ENCODE data around the gene ZNF469.
A peak's percentile ranks its signal among the peaks of the same experiment; 100 is the strongest.

ZNF469 gene

DNA sequence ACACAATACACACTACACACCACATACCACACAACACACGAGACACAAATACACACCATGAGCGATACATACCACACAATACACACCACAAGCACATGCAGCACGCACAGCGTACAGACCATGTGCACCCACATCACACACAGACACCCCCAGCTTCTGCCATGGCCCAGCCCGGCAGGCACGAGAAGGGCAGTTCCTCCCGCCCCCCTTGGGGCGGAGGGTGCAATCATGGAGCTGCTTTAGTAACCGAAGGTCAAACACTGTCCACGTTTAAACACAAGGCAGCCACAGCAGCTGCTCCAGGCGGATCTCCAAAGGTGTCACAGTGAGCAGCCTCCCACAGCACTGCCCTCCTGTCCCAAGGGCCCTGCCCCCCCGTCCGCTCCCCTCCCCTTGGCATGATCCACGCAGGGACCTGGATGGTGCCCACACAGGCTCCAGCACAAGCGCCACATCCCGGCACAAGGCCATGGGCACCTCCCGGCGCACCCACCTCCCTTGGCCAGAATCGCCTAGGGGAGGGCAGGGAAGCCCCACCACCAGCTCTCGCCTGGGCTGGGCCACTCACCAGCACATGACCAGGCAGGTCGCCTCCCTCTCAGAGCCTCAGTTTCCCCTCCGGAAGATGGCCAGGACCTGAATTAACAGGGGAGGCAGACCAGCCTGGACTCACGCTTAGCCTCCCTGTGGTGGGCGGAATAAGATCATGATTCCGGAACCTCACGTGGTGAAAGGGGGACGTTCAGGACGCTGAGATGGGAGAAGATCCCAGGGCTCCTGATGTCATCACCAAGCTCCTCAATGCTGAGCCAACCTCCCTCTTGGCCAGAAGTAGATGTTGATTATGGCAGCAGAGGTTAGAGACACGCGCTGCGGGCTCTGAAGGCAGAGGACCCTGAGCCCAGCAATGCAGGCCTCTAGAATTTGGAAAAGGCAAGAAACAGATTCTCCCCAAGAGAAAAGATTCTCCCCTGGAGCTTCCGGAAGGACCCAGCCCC, 32.6 kb upstream of the ZNF469 start:
- Mint-ChIP-seq H3K4me1 (peaks cover 17% of the 10 kb centered on the region), H3K36me3 (ENCODE audit: low read depth) (no peaks in the 10 kb centered on the region), H3K9me3 (no peaks in the 10 kb centered on the region), H3K27me3 (ENCODE audit: low read depth, poor library complexity) (no peaks in the 10 kb centered on the region), H3K4me3 (no peak overlapping the region), H3K27ac (peak overlapping the region; percentile 87)
- no peak for DNase-seq
- TF ChIP-seq, protein P1, sequence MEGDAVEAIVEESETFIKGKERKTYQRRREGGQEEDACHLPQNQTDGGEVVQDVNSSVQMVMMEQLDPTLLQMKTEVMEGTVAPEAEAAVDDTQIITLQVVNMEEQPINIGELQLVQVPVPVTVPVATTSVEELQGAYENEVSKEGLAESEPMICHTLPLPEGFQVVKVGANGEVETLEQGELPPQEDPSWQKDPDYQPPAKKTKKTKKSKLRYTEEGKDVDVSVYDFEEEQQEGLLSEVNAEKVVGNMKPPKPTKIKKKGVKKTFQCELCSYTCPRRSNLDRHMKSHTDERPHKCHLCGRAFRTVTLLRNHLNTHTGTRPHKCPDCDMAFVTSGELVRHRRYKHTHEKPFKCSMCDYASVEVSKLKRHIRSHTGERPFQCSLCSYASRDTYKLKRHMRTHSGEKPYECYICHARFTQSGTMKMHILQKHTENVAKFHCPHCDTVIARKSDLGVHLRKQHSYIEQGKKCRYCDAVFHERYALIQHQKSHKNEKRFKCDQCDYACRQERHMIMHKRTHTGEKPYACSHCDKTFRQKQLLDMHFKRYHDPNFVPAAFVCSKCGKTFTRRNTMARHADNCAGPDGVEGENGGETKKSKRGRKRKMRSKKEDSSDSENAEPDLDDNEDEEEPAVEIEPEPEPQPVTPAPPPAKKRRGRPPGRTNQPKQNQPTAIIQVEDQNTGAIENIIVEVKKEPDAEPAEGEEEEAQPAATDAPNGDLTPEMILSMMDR (IDR thresholded peaks at IDR 0.05): no peak

DNA sequence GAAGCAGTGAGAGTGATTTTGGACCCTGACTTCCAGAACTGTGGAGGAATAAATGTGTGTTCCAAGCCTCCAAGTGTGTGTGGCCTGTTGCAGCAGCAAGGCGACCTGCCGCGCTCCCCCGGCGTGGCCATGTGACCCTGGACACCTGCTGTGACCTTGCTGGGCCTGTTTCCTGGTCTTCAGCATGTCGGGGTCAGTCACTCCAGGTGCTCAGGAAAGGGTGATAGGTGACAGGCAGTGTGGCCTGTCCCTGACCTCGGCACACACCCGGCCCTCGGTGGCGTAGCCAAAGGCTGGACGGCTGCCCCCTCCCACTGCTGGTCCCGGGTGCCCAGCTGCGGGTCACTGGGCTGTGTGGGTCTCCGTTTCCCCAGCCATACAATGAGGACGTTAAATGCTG, 31.8 kb upstream of the ZNF469 start:
- no peak overlapping the region for H3K4me3 Mint-ChIP-seq
- no peaks in the 10 kb centered on the region for H3K36me3 Mint-ChIP-seq (ENCODE audit: low read depth)
- DNase-seq: no peak
- no peaks in the 10 kb centered on the region for H3K27me3 Mint-ChIP-seq (ENCODE audit: low read depth, poor library complexity)
- H3K27ac Mint-ChIP-seq: no peak overlapping the region
- H3K4me1 Mint-ChIP-seq: peaks cover 17% of the 10 kb centered on the region
- TF ChIP-seq, protein P1 (IDR thresholded peaks at IDR 0.05): no peak
- no peaks in the 10 kb centered on the region for H3K9me3 Mint-ChIP-seq

DNA sequence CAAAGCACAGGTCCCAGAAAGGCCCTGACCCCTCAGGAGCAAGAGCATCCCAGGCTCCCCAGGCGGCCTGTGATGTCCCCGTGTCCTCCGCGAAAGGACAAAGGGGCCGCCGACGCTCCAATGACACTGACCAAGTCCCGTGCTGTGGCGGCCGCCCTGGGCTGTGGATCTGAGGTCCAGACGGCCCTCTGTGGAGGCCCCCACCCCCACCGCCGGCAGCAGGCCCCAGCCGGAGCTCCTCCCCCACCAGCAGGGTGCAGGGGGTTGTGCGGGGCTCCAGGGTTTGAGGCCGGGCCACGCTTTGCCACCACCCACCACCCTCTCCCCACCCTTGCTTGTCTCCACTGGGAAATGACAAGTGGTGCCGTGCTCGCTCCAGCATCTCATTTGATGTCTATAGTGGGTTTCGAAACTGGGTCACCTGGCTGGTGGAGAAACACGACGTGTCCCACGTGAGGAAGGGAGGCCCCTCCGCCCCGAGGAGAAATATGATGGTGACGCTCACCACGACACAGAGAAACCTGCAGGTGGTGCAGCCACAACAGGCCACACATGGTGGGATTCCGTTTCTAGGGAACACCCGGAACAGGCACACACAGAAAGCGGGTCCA, 31.2 kb upstream of the ZNF469 start:
- no peaks in the 10 kb centered on the region for H3K36me3 Mint-ChIP-seq (ENCODE audit: low read depth)
- TF ChIP-seq, protein P1 (IDR thresholded peaks at IDR 0.05): no peak
- peaks cover 17% of the 10 kb centered on the region for H3K4me1 Mint-ChIP-seq
- H3K27me3 Mint-ChIP-seq (ENCODE audit: low read depth, poor library complexity): no peaks in the 10 kb centered on the region
- no peaks in the 10 kb centered on the region for H3K9me3 Mint-ChIP-seq
- no peak overlapping the region for H3K27ac Mint-ChIP-seq
- DNase-seq: no peak
- H3K4me3 Mint-ChIP-seq: no peak overlapping the region

DNA sequence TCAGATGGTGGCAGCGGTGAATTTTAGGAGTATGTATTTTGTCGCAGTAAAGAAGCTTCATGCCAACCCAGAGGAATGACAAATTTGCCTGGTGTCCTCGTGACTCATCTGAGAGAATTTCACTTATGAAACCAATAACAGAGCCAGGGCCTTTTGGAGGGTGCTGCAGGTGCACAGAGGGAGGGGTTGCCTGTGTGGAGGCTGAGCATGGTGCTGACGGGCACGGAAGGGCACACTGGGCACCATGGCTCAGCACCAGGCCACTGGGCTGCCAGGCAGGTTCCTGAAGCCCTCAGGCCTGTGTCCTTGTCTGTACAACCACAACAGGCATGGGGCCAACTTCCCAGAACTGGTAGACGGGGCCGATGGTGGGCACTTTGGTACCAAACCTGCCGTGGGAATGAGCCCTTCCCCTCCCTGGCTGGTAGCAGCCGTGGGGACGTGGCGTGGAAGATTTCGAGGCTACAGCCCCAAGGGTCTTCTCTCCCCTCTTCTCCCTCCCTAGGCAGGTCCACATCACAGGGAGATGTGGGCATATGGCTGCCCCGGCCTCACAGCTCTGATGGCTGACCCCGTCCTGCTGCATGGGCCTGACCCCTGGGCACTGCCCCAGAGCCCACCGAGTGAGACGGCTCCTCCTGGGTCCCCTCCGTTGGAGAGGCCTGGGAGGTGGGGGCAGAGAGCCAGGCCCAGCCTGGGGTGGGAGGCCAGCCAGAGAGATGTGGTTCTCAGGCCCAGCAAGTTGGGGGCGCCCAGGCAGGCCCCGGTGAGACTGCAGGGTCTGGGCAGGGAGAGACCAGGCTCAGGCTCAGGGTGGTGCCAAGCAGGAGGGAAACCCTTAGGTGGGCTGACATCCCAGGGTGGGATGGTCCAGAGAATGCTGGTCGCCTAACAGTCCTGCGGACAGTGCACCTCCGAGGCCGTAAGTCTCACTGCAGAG, 30.2 kb upstream of the ZNF469 start:
- H3K4me3 Mint-ChIP-seq: no peak overlapping the region
- no peak for DNase-seq
- no peaks in the 10 kb centered on the region for H3K36me3 Mint-ChIP-seq (ENCODE audit: low read depth)

DNA sequence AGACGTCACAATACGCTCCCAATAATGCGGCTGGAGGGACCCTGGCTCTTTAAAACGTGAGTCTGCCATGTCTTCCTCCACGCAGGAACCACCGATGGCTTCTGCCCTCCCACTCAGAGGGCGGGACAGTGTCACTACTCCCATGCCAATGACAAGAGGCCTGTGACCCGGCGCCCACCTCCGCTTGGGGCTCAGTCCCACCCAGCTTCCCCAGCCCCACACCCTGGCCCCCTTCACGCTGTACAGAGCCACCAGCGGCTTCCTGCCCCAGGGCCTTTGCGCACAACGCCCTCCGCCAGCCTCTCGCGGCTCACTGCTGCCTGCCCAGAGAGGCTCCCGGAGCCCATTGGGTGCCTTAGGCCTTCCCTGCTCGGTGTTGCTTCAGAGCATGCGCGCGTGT, 29.5 kb upstream of the ZNF469 start:
- TF ChIP-seq, protein P1 (IDR thresholded peaks at IDR 0.05): no peak
- no peaks in the 10 kb centered on the region for H3K9me3 Mint-ChIP-seq

More for the DNA sequence above, 30.2 kb upstream of the ZNF469 start:
- TF ChIP-seq, protein P1 (IDR thresholded peaks at IDR 0.05): no peak
- H3K9me3 Mint-ChIP-seq: no peaks in the 10 kb centered on the region
- H3K27ac Mint-ChIP-seq: no peak overlapping the region
- H3K4me1 Mint-ChIP-seq: peaks cover 17% of the 10 kb centered on the region
- H3K27me3 Mint-ChIP-seq (ENCODE audit: low read depth, poor library complexity): no peaks in the 10 kb centered on the region

More for the DNA sequence above, 29.5 kb upstream of the ZNF469 start:
- Mint-ChIP-seq H3K36me3 (ENCODE audit: low read depth) (no peaks in the 10 kb centered on the region), H3K4me3 (no peak overlapping the region), H3K4me1 (peaks cover 17% of the 10 kb centered on the region), H3K27me3 (ENCODE audit: low read depth, poor library complexity) (no peaks in the 10 kb centered on the region), H3K27ac (peak overlapping the region; percentile 42)
- no peak for DNase-seq
